GM20000 (cell line): ENCODE data around the gene FMNL3.

ENCODE experiments used
- DNase-seq: peaks from one replicate; pipeline ENCODE4 v3.0.0; 2012; ENCODE audit warnings: low spot score
- TF ChIP-seq, protein P1 (sequence below): IDR thresholded peaks from 2 replicates; pipeline ENCODE4 v1.5.1; 2012; ENCODE audit warnings: mild to moderate bottlenecking, control low read depth; ENCODE audit errors: extremely low read depth, missing control alignments

Gene FMNL3

GRCh38 chr12:49588281-49588680 is 118.9 kb downstream of the FMNL3 start:
- TF ChIP-seq, protein P1, sequence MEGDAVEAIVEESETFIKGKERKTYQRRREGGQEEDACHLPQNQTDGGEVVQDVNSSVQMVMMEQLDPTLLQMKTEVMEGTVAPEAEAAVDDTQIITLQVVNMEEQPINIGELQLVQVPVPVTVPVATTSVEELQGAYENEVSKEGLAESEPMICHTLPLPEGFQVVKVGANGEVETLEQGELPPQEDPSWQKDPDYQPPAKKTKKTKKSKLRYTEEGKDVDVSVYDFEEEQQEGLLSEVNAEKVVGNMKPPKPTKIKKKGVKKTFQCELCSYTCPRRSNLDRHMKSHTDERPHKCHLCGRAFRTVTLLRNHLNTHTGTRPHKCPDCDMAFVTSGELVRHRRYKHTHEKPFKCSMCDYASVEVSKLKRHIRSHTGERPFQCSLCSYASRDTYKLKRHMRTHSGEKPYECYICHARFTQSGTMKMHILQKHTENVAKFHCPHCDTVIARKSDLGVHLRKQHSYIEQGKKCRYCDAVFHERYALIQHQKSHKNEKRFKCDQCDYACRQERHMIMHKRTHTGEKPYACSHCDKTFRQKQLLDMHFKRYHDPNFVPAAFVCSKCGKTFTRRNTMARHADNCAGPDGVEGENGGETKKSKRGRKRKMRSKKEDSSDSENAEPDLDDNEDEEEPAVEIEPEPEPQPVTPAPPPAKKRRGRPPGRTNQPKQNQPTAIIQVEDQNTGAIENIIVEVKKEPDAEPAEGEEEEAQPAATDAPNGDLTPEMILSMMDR, result no peak
- no peak for DNase-seq

DNA sequence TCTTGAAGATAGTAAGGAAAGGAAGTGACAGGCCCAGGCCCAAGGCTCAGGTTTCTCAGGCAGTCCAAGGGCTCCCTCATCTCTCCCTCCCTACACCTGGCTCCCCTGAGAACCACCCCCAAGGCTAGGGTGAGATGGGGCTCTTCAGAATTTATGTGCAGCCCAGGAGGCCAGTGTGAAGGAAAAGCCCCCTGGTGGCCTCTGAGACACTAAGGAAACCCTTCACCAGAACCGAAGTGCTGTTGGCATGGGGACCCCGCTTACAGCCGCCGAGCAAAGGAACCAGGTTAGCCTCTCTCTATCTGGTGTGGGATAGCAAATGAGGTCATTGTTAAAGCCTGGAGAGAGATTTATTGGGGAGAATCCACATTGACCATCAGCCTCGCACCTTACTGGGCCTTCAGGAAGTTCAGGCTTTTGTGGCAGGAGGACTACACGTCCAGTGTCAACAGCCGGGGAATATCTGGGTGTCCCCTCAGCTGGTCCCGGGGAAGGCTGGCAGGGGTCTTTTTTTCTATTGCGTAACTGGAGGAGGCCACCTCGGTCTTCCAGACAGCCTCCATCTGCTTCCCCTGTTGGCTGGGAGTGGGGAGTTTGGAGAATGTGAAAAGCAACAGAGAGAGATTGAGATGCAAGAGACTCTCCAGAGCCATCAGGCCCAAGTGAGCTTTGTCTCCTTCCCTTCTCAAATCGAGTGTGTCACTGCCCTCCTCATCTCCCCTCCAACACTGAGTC is 119.9 kb downstream of the FMNL3 start:
- TF ChIP-seq, protein P1, result no peak
- no peak for DNase-seq
